OCI-LY1 (cell line): ENCODE data around the gene IFRD2.

Source experiments
- H2AFZ ChIP-seq: fragments of 200-600 bp; sonication (generic), shearing (Covaris generic); 2 replicates; pipeline ENCODE4 v1.6.0; 2014; ENCODE audit warnings: antibody characterized with exemption, mild to moderate bottlenecking, low read length
- H3F3A ChIP-seq: fragments of 200-600 bp; sonication (generic), shearing (Covaris generic); 2 replicates; pipeline ENCODE4 v1.6.0; 2014; ENCODE audit warnings: mild to moderate bottlenecking, antibody characterized with exemption, low read length, moderate library complexity; ENCODE audit not compliant: insufficient read depth
- H3K27ac ChIP-seq: fragments of 200-600 bp; sonication (generic); 2 replicates; pipeline ENCODE4 v1.5.1; 2014; ENCODE audit warnings: low read length, mixed run types, mild to moderate bottlenecking, low read depth; ENCODE audit not compliant: poor library complexity, severe bottlenecking
- H3K27me3 ChIP-seq: fragments of 200-600 bp; sonication (generic); 2 replicates; pipeline ENCODE4 v1.6.0; 2014; ENCODE audit warnings: antibody characterized with exemption, mild to moderate bottlenecking, low read length, moderate library complexity; ENCODE audit not compliant: insufficient read depth
- H3K36me3 ChIP-seq: fragments of 200-600 bp; sonication (generic); 2 replicates; pipeline ENCODE4 v1.6.1; 2014; ENCODE audit warnings: mild to moderate bottlenecking, antibody characterized with exemption, low read length, moderate library complexity, mixed read lengths; ENCODE audit not compliant: insufficient read depth
- H3K4me1 ChIP-seq: fragments of 200-600 bp; sonication (generic); 2 replicates; pipeline ENCODE4 v1.5.1; 2014; ENCODE audit warnings: mild to moderate bottlenecking, low read length, moderate library complexity; ENCODE audit not compliant: insufficient read depth, severe bottlenecking
- H3K4me2 ChIP-seq: fragments of 200-600 bp; sonication (generic), shearing (Covaris generic); 2 replicates; pipeline ENCODE4 v1.6.1; 2014; ENCODE audit warnings: low read length
- H3K4me3 ChIP-seq: fragments of 200-600 bp; sonication (generic); 2 replicates; pipeline ENCODE4 v1.5.1; 2014; ENCODE audit warnings: low read length, low read depth, mild to moderate bottlenecking, mixed read lengths; ENCODE audit not compliant: poor library complexity, severe bottlenecking
- H3K79me2 ChIP-seq: fragments of 200-600 bp; shearing (Covaris generic); 2 replicates; pipeline ENCODE4 v1.6.1; 2016; ENCODE audit warnings: mixed run types, low read length, mixed read lengths; ENCODE audit not compliant: insufficient read depth
- H3K9ac ChIP-seq: fragments of 200-600 bp; sonication (generic), shearing (Covaris generic); 2 replicates; pipeline ENCODE4 v1.6.1; 2014; ENCODE audit warnings: mild to moderate bottlenecking, low read length, mixed read lengths
- H3K9me2 ChIP-seq: fragments of 200-600 bp; sonication (generic), shearing (Covaris generic); 2 replicates; pipeline ENCODE4 v1.6.1; 2014; ENCODE audit warnings: low read depth, mild to moderate bottlenecking, low read length, mixed read lengths
- H3K9me3 ChIP-seq: fragments of 200-600 bp; shearing (Covaris generic); 2 replicates; pipeline ENCODE4 v1.6.1; 2014; ENCODE audit warnings: low read length, mixed read lengths
- H4K20me1 ChIP-seq: fragments of 200-600 bp; sonication (generic), shearing (Covaris generic); 2 replicates; pipeline ENCODE4 v1.6.0; 2016; ENCODE audit warnings: mild to moderate bottlenecking, low read length; ENCODE audit not compliant: insufficient read depth
- CTCF ChIP-seq: fragments of 200-600 bp; sonication (generic), shearing (Covaris generic); IDR thresholded peaks from 2 replicates; pipeline ENCODE4 v1.5.1; 2017; ENCODE audit warnings: mild to moderate bottlenecking, antibody characterized with exemption, low read length, moderate library complexity, mixed read lengths
- EZH2 ChIP-seq: fragments of 200-600 bp; sonication (generic), shearing (Covaris generic); IDR thresholded peaks from 2 replicates; pipeline ENCODE4 v1.8.0; 2017; ENCODE audit warnings: borderline replicate concordance, mixed run types, mild to moderate bottlenecking, antibody characterized with exemption, low read length, moderate library complexity, mixed read lengths

Gene IFRD2

GRCh38 chr3:50261505-50261904, 30.7 kb downstream of the IFRD2 start:
- no peak overlapping the region for H3K9ac ChIP-seq
- no peaks in the 10 kb centered on the region for H3K79me2 ChIP-seq
- no peaks in the 10 kb centered on the region for H3F3A ChIP-seq
- H3K4me2 ChIP-seq: no peak overlapping the region
- H2AFZ ChIP-seq: no peak overlapping the region
- H3K9me3 ChIP-seq: no peaks in the 10 kb centered on the region
- H3K9me2 ChIP-seq: no peaks in the 10 kb centered on the region
- no peaks in the 10 kb centered on the region for H4K20me1 ChIP-seq
- H3K4me3 ChIP-seq: no peak overlapping the region
- TF ChIP-seq CTCF (no peak), EZH2 (no peak)
- no peaks in the 10 kb centered on the region for H3K27me3 ChIP-seq
- H3K27ac ChIP-seq: no peak overlapping the region
- H3K4me1 ChIP-seq: peaks cover 13% of the 10 kb centered on the region
- peaks cover 27% of the 10 kb centered on the region for H3K36me3 ChIP-seq

GRCh38 chr3:50260942-50261441, 31.2 kb downstream of the IFRD2 start:
- Histone ChIP-seq H3K27me3 (no peaks in the 10 kb centered on the region), H3K4me2 (no peak overlapping the region), H3K27ac (no peak overlapping the region), H3F3A (no peaks in the 10 kb centered on the region), H3K9me3 (no peaks in the 10 kb centered on the region), H3K9ac (no peak overlapping the region), H3K4me3 (no peak overlapping the region), H2AFZ (no peak overlapping the region), H3K4me1 (peaks cover 13% of the 10 kb centered on the region), H3K36me3 (peaks cover 32% of the 10 kb centered on the region), H3K79me2 (no peaks in the 10 kb centered on the region), H3K9me2 (no peaks in the 10 kb centered on the region), H4K20me1 (no peaks in the 10 kb centered on the region)
- TF ChIP-seq CTCF (no peak), EZH2 (no peak)

GRCh38 chr3:50260027-50260941, 31.9 kb downstream of the IFRD2 start:
- peaks cover 35% of the 10 kb centered on the region for H3K36me3 ChIP-seq
- no peaks in the 10 kb centered on the region for H3K27me3 ChIP-seq
- no peaks in the 10 kb centered on the region for H3K9me3 ChIP-seq
- no peaks in the 10 kb centered on the region for H3K79me2 ChIP-seq
- peaks cover 13% of the 10 kb centered on the region for H3K4me1 ChIP-seq
- peak overlapping the region; percentile 42 for H3K4me3 ChIP-seq
- H3K27ac ChIP-seq: no peak overlapping the region
- no peaks in the 10 kb centered on the region for H4K20me1 ChIP-seq
- no peaks in the 10 kb centered on the region for H3F3A ChIP-seq
- peak overlapping the region; percentile 51 for H3K4me2 ChIP-seq
- no peak overlapping the region for H2AFZ ChIP-seq
- TF ChIP-seq CTCF (peak; percentile 89), EZH2 (no peak)
- H3K9me2 ChIP-seq: no peaks in the 10 kb centered on the region
- H3K9ac ChIP-seq: peak overlapping the region; percentile 19; the same call in 1 of the 2 replicates
